Smooth muscle cell (in vitro differentiated cells): ENCODE results near the gene ASTN2. TPM values are rescaled to one million over a fixed set of nuclear protein-coding genes. Genes with fewer than 3 reads are reported as not detected.

Source experiments
- DNase-seq: peaks from one replicate; lab custom pipeline; 2025; ENCODE audit not compliant: unreplicated experiment; lab: John Stamatoyannopoulos, UW
- H2AFZ ChIP-seq: fragments of 200-600 bp; sonication (generic); 2 replicates; pipeline ENCODE4 v1.6.0; 2016; ENCODE audit warnings: antibody characterized with exemption, low read depth, mild to moderate bottlenecking
- H3F3A ChIP-seq: fragments of 200-600 bp; sonication (generic); 2 replicates; pipeline ENCODE4 v1.6.0; 2017; ENCODE audit warnings: antibody characterized with exemption, low read depth
- H3K27ac ChIP-seq: fragments of 200-600 bp; sonication (generic); 2 replicates; pipeline ENCODE4 v1.5.1; 2016; ENCODE audit warnings: low read depth, mild to moderate bottlenecking
- H3K27me3 ChIP-seq: fragments of 200-600 bp; sonication (generic); 2 replicates; pipeline ENCODE4 v1.6.1; 2016; ENCODE audit warnings: low read depth, mild to moderate bottlenecking
- H3K36me3 ChIP-seq: fragments of 200-600 bp; sonication (generic); 2 replicates; pipeline ENCODE4 v1.5.1; 2016; ENCODE audit warnings: low read depth
- H3K4me1 ChIP-seq: fragments of 200-600 bp; sonication (generic); 2 replicates; pipeline ENCODE4 v1.5.1; 2016; ENCODE audit warnings: low read depth
- H3K4me2 ChIP-seq: fragments of 200-600 bp; sonication (generic); 2 replicates; pipeline ENCODE4 v1.6.0; 2016; ENCODE audit warnings: mild to moderate bottlenecking
- H3K4me3 ChIP-seq: fragments of 200-600 bp; sonication (generic); 2 replicates; pipeline ENCODE4 v1.5.1; 2016; ENCODE audit warnings: mild to moderate bottlenecking
- H3K79me2 ChIP-seq: fragments of 200-600 bp; sonication (generic); 2 replicates; pipeline ENCODE4 v1.6.0; 2016; ENCODE audit warnings: low read depth, mild to moderate bottlenecking
- H3K9ac ChIP-seq: fragments of 200-600 bp; sonication (generic); 2 replicates; pipeline ENCODE4 v1.6.0; 2016; ENCODE audit warnings: low read depth
- H3K9me3 ChIP-seq: fragments of 200-600 bp; sonication (generic); replicated peaks from 2 replicates; pipeline ENCODE4 v1.5.1; 2016; ENCODE audit warnings: low read depth
- H4K20me1 ChIP-seq: fragments of 200-600 bp; sonication (generic); 2 replicates; pipeline ENCODE4 v1.6.0; 2016; ENCODE audit warnings: low read depth
- WGBS: methylation state at CpG from one replicate; pipeline ENCODE4 v1.1.7; 2016; ENCODE audit warnings: low lambda C conversion rate; 5-methylcytosine and 5-hydroxymethylcytosine counted together
- polyA plus RNA-seq: library from polyadenylated mRNA; unstranded; fragments of >200 nt; fragmentation: Nextera tagmentation; extraction: Ambion mirVana; gene quantifications from 2 replicates; pipeline ENCODE4 v1.2.1, GENCODE V29; 2016
- total RNA-seq: library from RNA; depleted of rRNA; stranded (reverse); fragments of >200 nt; gene quantifications from 2 replicates; pipeline ENCODE4 v1.2.3, GENCODE V29; 2014
- TF ChIP-seq, protein P1 (sequence below): fragments of 200-600 bp; sonication (generic); IDR thresholded peaks from 2 replicates; pipeline ENCODE4 v1.5.1; 2017; ENCODE audit warnings: borderline replicate concordance, mild to moderate bottlenecking, antibody characterized with exemption; ENCODE audit not compliant: insufficient read depth, poor library complexity, severe bottlenecking

Gene ASTN2
- total and polyA plus RNA-seq, 2 experiments from 2014 or later: 6.5 to 6.7 TPM

DNA sequence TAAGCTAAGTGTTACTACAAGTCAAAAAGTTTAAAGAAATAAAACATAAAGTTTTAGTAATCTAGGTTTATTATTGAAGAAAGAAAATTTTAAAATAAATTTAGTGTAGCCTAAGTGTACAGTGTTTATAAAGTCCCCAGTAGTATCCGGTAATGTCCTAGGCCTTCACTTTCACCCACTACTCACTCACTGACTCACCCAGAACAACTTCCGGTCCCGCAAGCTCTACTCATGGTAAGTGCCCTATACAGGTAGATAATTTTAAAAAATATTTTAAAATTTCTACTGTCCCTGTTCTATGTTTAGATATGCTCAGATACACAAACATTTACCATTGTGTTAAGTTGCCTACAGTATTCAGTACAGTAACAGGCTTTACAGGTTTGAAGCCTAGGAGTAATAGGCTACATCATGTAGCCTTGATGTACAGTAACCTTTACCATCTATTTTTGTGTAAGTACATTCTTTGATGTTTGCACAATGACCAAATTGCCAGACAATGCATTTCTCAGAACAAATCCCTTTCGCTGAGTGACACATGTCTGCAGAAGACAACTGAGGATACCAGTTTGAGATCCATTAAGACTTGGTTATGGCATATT, 474.1 kb downstream of the ASTN2 start:
- no peak overlapping the region for H3K9ac ChIP-seq
- H2AFZ ChIP-seq: no peak overlapping the region
- no peaks in the 10 kb centered on the region for H3K4me1 ChIP-seq
- H4K20me1 ChIP-seq: no peaks in the 10 kb centered on the region
- no peaks in the 10 kb centered on the region for H3K27me3 ChIP-seq
- H3K4me2 ChIP-seq: no peak overlapping the region
- H3K4me3 ChIP-seq: no peak overlapping the region
- no peaks in the 10 kb centered on the region for H3K36me3 ChIP-seq
- no peaks in the 10 kb centered on the region for H3F3A ChIP-seq
- TF ChIP-seq, protein P1, sequence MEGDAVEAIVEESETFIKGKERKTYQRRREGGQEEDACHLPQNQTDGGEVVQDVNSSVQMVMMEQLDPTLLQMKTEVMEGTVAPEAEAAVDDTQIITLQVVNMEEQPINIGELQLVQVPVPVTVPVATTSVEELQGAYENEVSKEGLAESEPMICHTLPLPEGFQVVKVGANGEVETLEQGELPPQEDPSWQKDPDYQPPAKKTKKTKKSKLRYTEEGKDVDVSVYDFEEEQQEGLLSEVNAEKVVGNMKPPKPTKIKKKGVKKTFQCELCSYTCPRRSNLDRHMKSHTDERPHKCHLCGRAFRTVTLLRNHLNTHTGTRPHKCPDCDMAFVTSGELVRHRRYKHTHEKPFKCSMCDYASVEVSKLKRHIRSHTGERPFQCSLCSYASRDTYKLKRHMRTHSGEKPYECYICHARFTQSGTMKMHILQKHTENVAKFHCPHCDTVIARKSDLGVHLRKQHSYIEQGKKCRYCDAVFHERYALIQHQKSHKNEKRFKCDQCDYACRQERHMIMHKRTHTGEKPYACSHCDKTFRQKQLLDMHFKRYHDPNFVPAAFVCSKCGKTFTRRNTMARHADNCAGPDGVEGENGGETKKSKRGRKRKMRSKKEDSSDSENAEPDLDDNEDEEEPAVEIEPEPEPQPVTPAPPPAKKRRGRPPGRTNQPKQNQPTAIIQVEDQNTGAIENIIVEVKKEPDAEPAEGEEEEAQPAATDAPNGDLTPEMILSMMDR: no peak
- peak overlapping the region; percentile 80 for H3K27ac ChIP-seq
- H3K9me3 ChIP-seq: no peaks in the 10 kb centered on the region
- WGBS: 75% methylated on average over 4 of the region's 4 CpGs
- no peaks in the 10 kb centered on the region for H3K79me2 ChIP-seq
- no peak for DNase-seq

DNA sequence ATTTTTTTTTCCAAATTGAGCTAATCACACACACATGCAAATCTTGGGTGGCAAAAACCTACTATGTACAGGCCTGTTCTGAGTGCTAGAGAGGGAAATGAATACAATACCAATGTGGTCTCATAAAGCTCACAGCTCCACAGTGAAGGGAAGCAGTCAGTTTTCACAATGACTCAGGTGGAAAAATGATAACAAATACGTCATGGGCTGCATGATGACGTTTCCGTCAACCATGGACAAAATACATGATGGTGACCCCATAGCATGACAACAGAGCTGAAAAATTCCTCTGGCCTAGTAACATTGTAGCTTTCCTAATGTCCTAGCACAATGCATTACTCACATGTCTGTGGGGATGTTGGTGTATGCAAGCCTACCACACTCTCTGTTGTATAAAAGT, 475.2 kb downstream of the ASTN2 start:
- H3K79me2 ChIP-seq: no peaks in the 10 kb centered on the region
- H3K4me3 ChIP-seq: no peak overlapping the region
- H2AFZ ChIP-seq: no peak overlapping the region
- no peaks in the 10 kb centered on the region for H3K4me1 ChIP-seq
- H3K9ac ChIP-seq: no peak overlapping the region
- no peaks in the 10 kb centered on the region for H3K36me3 ChIP-seq
- no peak overlapping the region for H3K27ac ChIP-seq
- no peaks in the 10 kb centered on the region for H3K9me3 ChIP-seq
- H3K27me3 ChIP-seq: no peaks in the 10 kb centered on the region
- 82% methylated on average over 3 of the region's 3 CpGs for WGBS
- H3F3A ChIP-seq: no peaks in the 10 kb centered on the region
- no peak overlapping the region for H3K4me2 ChIP-seq
- TF ChIP-seq, protein P1: no peak
- H4K20me1 ChIP-seq: no peaks in the 10 kb centered on the region
- DNase-seq: no peak

- Histone ChIP-seq H3F3A (no peaks in the 10 kb centered on the region), H3K27me3 (no peaks in the 10 kb centered on the region), H2AFZ (no peak overlapping the region), H3K4me2 (no peak overlapping the region), H3K4me3 (no peak overlapping the region), H3K27ac (no peak overlapping the region), H4K20me1 (no peaks in the 10 kb centered on the region), H3K79me2 (no peaks in the 10 kb centered on the region), H3K36me3 (no peaks in the 10 kb centered on the region), H3K4me1 (no peaks in the 10 kb centered on the region), H3K9me3 (no peaks in the 10 kb centered on the region), H3K9ac (no peak overlapping the region)
- WGBS: 91% methylated on average over 1 of the region's 1 CpG
- TF ChIP-seq, protein P1: no peak
- no peak for DNase-seq
Measured at GRCh38 chr9:116939161-116939560, 475.7 kb downstream of the ASTN2 start.

- no peaks in the 10 kb centered on the region for H3K79me2 ChIP-seq
- H3K36me3 ChIP-seq: no peaks in the 10 kb centered on the region
- H2AFZ ChIP-seq: no peak overlapping the region
- H3K9ac ChIP-seq: no peak overlapping the region
- TF ChIP-seq, protein P1: no peak
- no peaks in the 10 kb centered on the region for H3F3A ChIP-seq
- no peaks in the 10 kb centered on the region for H3K27me3 ChIP-seq
- no peaks in the 10 kb centered on the region for H3K4me1 ChIP-seq
- H4K20me1 ChIP-seq: no peaks in the 10 kb centered on the region
- no peaks in the 10 kb centered on the region for H3K9me3 ChIP-seq
- no peak overlapping the region for H3K27ac ChIP-seq
- no peak overlapping the region for H3K4me3 ChIP-seq
- H3K4me2 ChIP-seq: no peak overlapping the region
- no peak for DNase-seq
Measured at GRCh38 chr9:116937361-116937760, 477.5 kb downstream of the ASTN2 start.
